NT2/D1 (cell line): ENCODE measurements around the gene SLC25A43.

ENCODE experiments used
- SUZ12 ChIP-seq: IDR thresholded peaks from 2 replicates; pipeline ENCODE4 v1.6.1; 2011; ENCODE audit not compliant: insufficient read length, insufficient read depth; ENCODE audit errors: extremely low read depth
- YY1 ChIP-seq: IDR thresholded peaks from 2 replicates; pipeline ENCODE4 v1.6.1; 2011; ENCODE audit not compliant: insufficient read length, insufficient read depth
- ZNF274 ChIP-seq: IDR thresholded peaks from 2 replicates; pipeline ENCODE4 v1.6.1; 2011; ENCODE audit warnings: mild to moderate bottlenecking, low read depth, low read length

DNA sequence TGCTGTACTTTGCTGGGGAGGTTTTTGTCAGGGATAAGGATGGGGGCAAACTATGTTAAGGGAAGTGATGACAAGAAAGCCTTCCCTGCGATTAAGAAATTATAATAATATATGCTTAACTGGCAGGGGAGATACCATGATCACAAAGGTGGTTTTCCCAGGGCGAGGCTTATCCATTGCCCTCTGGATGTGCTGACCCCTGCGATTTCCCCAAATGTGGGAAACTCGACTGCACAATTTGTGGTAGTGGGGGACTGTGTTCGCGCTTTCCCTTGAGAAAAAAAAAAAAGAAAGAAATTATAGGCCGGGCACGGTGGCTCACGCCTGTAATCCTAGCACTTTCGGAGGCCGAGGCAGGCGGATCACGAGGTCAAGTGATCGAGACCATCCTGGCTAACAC, 24.5 kb downstream of the SLC25A43 start:
- TF ChIP-seq YY1 (no peak), ZNF274 (no peak), SUZ12 (no peak)
